ENCODE results near the gene NUCB1.

DNA sequence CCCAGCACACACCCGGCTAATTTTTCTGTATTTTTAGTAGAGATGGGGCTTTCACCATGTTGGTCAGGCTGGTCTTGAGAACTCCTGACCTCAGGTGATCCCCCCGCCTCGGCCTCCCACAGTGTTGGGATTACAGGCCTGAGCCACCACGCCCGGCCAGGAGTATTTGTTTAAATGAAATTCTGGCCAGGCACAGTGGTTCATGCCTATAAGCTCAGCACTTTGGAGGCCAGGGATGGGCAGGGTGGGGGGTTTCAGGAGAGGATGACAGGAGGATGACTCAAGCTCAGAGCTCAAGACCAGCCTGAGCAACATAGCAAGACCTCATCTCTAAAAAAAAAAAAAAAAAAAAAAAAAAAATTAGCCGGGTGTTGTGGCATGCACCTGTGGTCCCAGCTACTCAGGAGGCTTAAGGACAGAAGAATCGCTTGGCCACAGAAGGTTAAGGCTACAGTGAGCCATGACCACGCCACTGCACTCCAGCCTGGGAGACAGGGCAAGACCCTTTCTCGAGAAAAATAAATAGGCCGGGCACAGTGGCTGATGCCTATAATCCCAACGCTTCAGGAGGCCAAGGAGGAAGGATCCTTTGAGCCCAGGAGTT lies 25.2 kb downstream of the NUCB1 start:
- no peak for TF ChIP-seq POLR2A (IDR thresholded peaks at IDR 0.05; ENCODE audit: low read depth, low read length)
- TF ChIP-seq, protein P1, sequence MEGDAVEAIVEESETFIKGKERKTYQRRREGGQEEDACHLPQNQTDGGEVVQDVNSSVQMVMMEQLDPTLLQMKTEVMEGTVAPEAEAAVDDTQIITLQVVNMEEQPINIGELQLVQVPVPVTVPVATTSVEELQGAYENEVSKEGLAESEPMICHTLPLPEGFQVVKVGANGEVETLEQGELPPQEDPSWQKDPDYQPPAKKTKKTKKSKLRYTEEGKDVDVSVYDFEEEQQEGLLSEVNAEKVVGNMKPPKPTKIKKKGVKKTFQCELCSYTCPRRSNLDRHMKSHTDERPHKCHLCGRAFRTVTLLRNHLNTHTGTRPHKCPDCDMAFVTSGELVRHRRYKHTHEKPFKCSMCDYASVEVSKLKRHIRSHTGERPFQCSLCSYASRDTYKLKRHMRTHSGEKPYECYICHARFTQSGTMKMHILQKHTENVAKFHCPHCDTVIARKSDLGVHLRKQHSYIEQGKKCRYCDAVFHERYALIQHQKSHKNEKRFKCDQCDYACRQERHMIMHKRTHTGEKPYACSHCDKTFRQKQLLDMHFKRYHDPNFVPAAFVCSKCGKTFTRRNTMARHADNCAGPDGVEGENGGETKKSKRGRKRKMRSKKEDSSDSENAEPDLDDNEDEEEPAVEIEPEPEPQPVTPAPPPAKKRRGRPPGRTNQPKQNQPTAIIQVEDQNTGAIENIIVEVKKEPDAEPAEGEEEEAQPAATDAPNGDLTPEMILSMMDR (IDR thresholded peaks at IDR 0.05; ENCODE audit: extremely low read depth in 1 of 2, insufficient read depth in 1 of 2, low read depth in 1 of 2, low read length in 2 of 2) = no peak
- no peak for TF ChIP-seq EZH2 (IDR thresholded peaks at IDR 0.05; ENCODE audit: borderline replicate concordance, low read depth, low read length, severe bottlenecking)
- TF ChIP-seq, protein P2, sequence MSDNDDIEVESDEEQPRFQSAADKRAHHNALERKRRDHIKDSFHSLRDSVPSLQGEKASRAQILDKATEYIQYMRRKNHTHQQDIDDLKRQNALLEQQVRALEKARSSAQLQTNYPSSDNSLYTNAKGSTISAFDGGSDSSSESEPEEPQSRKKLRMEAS (IDR thresholded peaks at IDR 0.05; ENCODE audit: insufficient read depth, insufficient read length) = no peak
- no peak for TF ChIP-seq MYC (IDR thresholded peaks at IDR 0.05; ENCODE audit: low read depth, low read length)
- TF ChIP-seq POLR2AphosphoS5 (IDR thresholded peaks at IDR 0.05; ENCODE audit: insufficient read depth, low read depth, low read length) = no peak

Measured in endothelial cell of umbilical vein (primary cell).